NOMO-1 treated with DMSO at 0.1 percent for 48 hours (cell line): ENCODE results near the gene ELK4.
"Not testable (repeated sequence)": the region's sequence is repeated elsewhere in the genome, so short reads cannot be mapped to it uniquely, and the experiment has no call there.

Source experiments
- DNase-seq: peaks from one replicate; lab custom pipeline; 2025; ENCODE audit not compliant: unreplicated experiment; lab: John Stamatoyannopoulos, UW

Gene ELK4

GRCh38 chr1:205664399-205665017, 32.7 kb upstream of the ELK4 start:
- DNase-seq, result no peak

DNA sequence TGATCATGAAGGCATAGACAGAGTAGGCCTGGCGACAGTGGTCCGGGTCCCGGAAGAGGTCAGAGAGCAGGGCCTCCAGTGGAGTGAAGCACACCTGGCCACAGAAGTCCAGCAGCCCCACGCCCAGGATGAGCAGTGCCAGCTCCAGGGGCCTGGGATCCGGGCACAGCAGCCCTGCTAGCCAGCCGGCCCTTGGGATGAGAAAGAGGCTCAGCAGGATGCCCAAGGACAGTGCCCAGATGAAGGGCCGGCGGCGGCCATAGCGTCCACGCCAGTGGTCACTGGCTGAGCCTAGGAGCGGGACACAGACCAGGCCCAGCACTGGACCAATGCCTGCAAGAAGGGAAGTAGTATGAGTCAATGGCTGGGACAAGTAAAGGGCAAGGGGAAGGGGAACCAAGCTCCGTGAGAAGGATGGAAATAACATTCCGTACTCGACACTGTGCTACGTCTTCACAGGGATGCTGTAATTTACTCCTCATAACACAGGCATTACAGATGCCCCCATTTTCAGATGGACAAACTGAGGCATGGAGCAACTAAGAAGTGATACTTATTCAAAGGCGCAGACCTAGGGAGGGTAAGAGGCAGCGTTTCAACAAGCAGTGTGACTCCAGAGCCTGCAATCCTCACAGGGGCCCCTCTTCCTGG, 31.6 kb upstream of the ELK4 start:
- DNase-seq, result no peak

DNA sequence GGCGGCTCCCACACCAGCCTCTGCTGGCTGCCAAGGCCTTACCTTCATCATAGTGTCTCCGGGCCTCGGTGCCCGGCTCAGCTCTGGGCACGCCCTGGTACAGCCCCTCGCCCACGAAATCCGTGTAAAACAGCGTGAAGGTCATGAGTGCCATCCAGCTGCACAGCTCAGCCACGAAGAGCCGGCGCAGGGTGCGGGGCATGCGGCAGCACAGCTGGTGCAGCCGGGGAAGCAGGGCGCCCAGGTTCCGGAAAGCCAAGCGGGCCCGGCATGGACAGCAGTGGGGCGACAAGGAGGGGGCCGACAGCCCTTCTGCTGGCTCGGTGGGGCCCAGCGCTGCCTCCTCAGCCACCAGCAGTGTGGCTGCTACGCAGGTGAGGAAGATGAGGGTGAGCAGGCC, 31.0 kb upstream of the ELK4 start:
- no peak for DNase-seq

GRCh38 chr1:205662135-205662738, 30.4 kb upstream of the ELK4 start:
- DNase-seq, result no peak

GRCh38 chr1:205661429-205662134, 29.8 kb upstream of the ELK4 start:
- no peak for DNase-seq

DNA sequence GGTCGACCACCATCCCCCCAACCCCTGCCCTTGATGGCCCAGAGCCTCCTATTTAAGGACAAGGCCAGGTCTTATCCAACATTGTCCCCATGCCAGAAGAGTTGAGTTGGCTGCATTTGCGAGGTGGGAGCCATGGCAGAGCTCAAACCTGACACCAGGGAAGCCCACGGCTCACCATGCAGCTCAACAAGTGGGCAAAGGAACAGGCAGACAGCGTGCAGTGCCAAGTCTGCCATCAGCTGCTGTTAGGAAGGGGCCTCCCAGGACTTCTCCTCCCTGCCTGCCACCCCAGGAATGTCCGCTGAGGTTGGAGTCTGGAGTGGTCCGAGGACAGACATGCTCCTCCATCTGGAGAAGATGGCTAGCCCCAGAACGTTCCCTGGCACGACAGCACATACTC, 28.6 kb upstream of the ELK4 start:
- no peak for DNase-seq

DNA sequence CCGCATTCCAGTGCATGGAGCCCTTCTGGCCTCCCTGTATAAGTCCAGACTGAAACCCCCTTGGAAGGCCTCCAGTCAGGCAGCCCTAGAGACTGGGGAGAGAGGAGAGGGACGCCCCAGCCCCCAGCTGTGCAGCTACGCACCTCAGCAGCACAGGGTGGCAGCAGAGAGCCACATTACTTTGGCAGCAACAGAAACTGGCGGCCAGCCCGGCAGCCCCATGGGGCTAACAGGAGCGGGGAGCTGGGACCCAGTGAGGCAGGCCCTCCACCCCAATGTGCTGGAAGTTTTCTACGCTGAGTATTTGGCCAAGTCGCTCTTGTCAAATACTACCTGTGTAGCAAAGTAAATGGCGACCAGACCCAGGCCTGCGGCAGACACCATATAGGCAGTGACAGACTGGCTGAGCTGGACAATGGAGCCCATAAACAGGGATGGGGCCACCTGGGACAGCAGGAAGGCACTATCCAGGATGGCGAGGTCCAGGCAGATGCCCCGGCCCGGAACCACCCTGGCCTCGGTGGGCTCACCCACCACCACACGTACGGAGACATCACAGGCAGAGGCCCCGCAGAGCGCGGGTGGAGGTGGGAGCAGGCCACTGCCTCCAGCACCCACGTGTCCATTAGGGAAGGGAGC, 27.3 kb upstream of the ELK4 start:
- peak; percentile 20 for DNase-seq

- no peak for DNase-seq
These were observed 24.4 kb upstream of the ELK4 start for GRCh38 chr1:205656236-205656635.

GRCh38 chr1:205652984-205653383, 21.2 kb upstream of the ELK4 start:
- DNase-seq, result no peak

DNA sequence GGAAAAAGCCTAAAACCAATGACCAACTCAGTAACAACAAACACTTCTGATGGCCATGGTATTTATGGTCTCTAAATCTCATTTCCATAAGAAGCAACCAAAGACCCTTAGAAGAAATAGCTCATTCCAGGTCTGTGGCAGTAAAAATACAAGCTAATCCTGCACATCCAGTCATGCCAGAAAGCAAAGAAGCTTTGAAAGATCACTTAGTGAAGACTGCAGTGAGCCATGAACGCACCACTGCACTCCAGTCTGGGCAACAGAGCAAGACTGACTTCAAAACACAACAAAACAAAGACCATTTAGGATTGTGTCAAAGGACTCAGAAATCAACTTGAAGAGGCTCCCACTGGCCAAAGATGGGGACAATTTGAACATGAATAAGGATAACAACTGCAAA, 18.4 kb upstream of the ELK4 start:
- DNase-seq, result no peak

- no peak for DNase-seq
These were observed 13.7 kb upstream of the ELK4 start for GRCh38 chr1:205645519-205645918.

DNA sequence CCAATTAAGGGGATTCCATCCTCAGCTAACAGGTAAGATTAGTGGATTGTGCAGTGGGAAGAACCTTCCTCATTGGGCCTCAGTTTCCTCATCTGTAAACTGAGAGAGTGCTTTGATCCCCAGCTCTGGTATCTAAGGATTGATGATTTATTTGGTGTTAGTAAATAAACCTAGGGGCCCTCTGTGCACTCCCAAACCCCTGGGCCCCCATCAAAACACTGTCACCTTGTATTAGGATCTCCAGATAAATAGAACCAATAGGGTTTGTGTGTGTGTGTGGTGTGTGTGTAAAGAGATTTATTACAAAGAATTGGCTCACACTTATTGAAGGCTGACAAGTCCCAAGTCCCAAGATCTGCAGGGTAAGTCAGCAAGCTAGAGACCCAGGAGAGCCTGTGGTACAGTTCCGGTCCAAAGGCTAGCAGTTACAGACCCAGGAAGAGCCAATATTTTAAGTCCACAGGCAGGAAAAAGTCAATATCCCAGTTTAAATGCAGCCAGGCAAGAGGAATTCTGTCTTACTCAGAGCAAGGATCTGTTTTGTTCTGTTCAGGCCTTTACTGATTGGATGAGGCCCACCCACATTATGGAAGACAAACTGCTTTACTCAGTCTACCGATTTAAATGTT, 11.0 kb upstream of the ELK4 start:
- no peak for DNase-seq

DNA sequence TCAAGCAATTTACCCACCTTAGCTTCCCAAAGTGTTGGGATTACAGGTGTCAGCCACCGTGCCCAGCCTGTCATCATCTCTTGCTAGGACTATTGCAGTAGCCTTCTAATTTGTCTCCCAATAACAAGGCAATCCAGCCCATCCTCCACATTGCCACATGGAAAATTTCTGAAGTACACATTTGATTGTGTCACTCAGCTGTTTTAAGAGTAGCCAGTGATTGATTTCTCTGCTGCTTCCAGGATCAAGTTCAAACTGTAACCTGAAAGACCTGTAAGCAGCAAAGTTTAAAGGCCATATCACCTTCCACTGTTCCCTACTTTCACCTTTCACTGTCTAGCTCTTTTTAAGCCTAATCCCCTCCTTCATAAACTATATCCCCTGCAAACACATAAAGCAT, 7.8 kb upstream of the ELK4 start:
- DNase-seq, result no peak

DNA sequence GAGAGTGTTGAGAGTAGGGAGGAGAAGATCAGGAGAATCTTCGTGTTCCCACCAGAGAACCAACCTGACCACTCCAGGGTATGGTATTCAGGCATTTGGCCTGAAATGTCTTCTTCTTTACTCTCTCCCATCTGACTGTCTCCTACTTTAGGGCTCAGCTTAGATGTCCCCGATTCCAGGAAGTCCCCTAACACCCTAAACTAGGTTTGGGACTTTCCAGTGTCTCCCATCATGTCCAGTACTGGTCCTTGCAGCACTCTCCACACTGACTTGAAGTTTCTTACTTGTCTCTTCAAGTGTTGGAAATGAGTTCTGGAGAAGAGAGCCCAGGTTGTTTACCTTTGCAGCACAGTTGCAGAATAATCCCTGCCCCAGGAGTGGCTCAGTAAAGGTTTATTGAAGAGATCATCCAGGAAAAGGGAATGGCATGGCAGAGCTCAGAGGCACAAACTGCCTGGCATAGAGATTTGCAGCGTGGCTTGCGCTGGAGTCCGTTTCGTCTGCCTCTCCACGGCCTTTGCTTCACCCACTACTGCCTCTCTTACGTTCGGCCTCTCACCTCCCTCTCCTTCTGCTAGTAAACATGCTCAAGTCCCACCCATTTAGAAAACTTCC, 6.2 kb upstream of the ELK4 start:
- no peak for DNase-seq

DNA sequence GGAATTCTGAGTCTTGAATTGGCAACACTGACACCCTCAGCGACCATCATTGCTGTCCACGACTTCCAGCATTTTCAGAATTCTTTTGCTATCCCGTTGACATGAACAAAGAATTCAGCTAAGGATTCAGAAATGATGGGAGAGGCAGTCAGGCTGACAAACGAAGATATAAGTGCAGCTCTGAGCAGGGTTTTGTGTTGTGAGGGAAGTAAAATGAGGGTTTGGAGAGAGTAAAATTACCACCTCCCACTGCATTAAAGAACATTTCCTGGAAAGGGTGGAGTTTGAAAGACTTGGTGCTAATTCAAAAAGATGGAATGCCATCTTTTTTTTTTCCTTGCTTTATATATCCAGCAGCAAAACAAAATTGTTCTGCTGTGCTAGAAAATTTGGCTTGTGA, 4.9 kb upstream of the ELK4 start:
- DNase-seq, result no peak

GRCh38 chr1:205636138-205636530, 4.3 kb upstream of the ELK4 start:
- not testable (repeated sequence) for DNase-seq

DNA sequence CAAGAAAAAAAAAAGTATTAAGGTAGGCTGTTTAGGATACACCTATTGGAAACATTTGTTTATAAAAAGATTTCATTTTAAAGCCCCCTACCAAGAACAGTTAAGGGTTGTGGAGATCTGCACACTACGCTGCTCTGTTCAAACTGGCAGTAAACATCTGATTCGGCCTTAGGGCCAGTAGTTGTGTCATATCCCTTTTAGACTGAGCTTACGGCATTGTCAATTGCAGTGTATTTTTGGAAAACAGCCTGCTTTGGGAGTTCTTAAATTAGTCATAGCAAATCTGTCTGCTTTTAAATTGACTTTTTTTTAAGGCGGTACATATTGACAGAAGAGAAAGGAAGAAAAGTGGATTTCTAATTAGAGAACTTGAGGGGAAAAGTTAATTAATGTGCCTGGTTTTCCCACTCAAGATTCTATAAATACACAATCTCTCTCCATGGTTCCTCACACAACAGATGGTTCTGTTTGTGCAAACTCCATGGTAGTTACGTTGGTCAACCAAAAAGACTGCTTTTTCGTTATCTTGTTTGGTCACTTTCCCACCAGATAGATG, 1.7 kb upstream of the ELK4 start:
- peak; percentile 30 for DNase-seq

DNA sequence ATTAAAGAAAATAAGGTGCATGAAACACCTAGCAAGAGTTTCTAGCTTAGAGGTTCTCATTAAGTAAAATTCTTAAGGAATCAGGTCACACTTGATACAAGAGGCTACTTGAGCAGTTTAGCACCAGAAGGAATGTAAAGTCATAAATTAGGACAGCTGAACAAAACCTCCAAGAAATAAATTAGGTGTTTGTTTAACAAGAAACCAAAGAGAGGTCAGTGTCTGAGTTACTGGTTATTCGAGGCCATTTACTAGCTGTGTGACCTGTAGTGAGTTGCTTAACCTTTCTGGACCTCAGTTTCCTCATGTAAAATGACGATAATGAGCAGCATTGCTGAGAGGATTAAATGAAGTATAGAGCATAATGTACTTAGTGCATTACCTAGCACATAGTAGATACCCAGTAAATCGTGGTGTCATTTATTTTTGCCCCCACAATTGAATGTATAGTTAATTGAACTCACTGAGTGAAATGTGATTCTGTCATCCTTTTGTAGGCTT, 908 bp upstream of the ELK4 start:
- no peak for DNase-seq

DNA sequence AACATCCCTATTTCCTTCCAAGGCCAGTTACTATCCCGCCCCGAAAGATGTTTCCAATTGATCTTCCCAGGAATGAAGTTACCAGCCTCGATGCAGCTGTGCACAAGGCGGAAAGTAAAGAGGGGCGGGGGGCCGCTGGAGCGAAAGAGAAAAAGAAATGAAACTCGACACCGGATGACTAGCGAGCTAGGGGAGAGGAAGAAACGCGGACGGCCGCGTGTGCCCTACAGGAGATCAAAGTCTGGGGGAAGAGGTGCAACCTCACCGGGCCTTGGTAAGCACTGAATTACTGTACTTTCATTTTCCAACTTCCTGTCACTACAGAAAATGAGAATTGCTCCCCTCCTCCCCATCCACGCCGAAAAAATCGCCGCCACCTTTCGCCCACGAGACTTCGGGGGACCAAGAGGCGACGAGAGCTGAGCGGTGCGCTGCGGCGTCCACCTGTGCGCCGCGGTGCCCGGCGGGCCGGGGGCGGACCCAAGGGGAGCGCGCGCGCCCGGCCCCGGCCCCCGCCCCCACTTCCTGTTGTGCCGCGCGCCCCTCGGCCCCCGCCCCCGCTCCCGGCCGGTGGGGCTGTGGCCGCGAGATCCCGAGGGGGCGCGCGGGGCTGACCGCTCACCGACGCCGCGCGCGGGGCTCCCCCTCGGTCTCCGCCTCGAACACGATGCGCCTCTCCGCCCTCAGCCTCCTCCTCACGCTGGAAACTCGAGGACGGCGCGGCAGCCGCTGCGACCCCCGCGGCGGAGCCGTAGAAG, 622 bp downstream of the ELK4 start:
- DNase-seq, result peak; percentile 90

GRCh38 chr1:205630651-205631009, 1.2 kb downstream of the ELK4 start:
- DNase-seq, result no peak
